Cardiac muscle cell (in vitro differentiated cells and primary cell): ENCODE measurements around the gene FOCAD. TPM values are rescaled to one million over a fixed set of nuclear protein-coding genes. Genes with fewer than 3 reads are reported as not detected.
A peak's percentile ranks its signal among the peaks of the same experiment; 100 is the strongest.

Source experiments
- DNase-seq, 2 donors: peaks; one replicate each; pipeline versions ENCODE4 v3.0.0 to v3.0.0-alpha.2; 2010 to 2017; ENCODE audit warnings: low read depth in 1 of 2, low spot score in 1 of 2
- H3K27ac ChIP-seq: fragments of 200-600 bp; sonication (generic); 2 replicates; pipeline ENCODE4 v1.5.1; 2016
- H3K27me3 ChIP-seq: fragments of 200-600 bp; sonication (generic); 2 replicates; pipeline ENCODE4 v1.6.0; 2016; ENCODE audit warnings: control low read depth
- H3K36me3 ChIP-seq: fragments of 200-600 bp; sonication (generic); 2 replicates; pipeline ENCODE4 v1.5.1; 2016; ENCODE audit warnings: control low read depth
- H3K4me1 ChIP-seq: fragments of 200-600 bp; sonication (generic); 2 replicates; pipeline ENCODE4 v1.8.1; 2017; ENCODE audit warnings: low read depth, mild to moderate bottlenecking, mixed run types
- H3K4me3 ChIP-seq: fragments of 200-600 bp; sonication (generic); 2 replicates; pipeline ENCODE4 v1.5.1; 2016; ENCODE audit warnings: mild to moderate bottlenecking
- H3K9me3 ChIP-seq: fragments of 200-600 bp; sonication (generic); 2 replicates; pipeline ENCODE4 v1.5.1; 2017; ENCODE audit warnings: low read depth, mild to moderate bottlenecking, control low read depth
- polyA plus RNA-seq: library from polyadenylated mRNA; unstranded; fragments of >200 nt; fragmentation: Nextera tagmentation; extraction: Ambion mirVana; gene quantifications from 2 replicates; pipeline ENCODE4 v1.2.1, GENCODE V29; 2016
- total RNA-seq: library from RNA; depleted of rRNA; stranded (reverse); fragments of >200 nt; gene quantifications from 2 replicates; pipeline ENCODE4 v1.2.3, GENCODE V29; 2016
- TF ChIP-seq, protein P1 (sequence below): IDR thresholded peaks from 2 replicates; pipeline ENCODE4 v1.5.1; 2012; ENCODE audit warnings: low read depth, mild to moderate bottlenecking, low read length

FOCAD gene
- total and polyA plus RNA-seq, 2 experiments from 2014 or later: 32.9 to 57.0 TPM

DNA sequence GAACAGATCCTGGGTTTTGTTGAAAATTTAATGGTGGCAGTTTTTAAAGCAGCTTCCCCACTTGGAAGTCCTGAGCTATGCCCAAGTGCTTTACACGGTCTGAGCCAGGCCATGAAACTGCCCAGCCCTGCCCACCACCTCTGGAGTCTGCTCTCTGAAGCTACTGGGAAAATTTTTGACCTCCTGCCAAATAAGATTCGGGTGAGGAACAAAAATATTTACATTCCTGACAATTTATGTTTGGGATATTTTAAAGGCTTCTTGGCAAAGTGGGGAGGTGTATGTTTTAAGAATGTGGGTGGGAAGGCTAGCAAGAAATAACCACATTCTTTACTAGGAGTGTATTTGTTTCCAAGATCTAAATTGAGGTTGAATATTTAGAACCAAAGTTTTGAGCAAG, 297.4 kb downstream of the FOCAD start:
- Histone ChIP-seq H3K4me1 (peaks cover 6% of the 10 kb centered on the region), H3K4me3 (no peak overlapping the region), H3K27me3 (no peaks in the 10 kb centered on the region), H3K36me3 (peaks cover 28% of the 10 kb centered on the region), H3K9me3 (no peaks in the 10 kb centered on the region), H3K27ac (no peak overlapping the region)
- TF ChIP-seq, protein P1, sequence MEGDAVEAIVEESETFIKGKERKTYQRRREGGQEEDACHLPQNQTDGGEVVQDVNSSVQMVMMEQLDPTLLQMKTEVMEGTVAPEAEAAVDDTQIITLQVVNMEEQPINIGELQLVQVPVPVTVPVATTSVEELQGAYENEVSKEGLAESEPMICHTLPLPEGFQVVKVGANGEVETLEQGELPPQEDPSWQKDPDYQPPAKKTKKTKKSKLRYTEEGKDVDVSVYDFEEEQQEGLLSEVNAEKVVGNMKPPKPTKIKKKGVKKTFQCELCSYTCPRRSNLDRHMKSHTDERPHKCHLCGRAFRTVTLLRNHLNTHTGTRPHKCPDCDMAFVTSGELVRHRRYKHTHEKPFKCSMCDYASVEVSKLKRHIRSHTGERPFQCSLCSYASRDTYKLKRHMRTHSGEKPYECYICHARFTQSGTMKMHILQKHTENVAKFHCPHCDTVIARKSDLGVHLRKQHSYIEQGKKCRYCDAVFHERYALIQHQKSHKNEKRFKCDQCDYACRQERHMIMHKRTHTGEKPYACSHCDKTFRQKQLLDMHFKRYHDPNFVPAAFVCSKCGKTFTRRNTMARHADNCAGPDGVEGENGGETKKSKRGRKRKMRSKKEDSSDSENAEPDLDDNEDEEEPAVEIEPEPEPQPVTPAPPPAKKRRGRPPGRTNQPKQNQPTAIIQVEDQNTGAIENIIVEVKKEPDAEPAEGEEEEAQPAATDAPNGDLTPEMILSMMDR: no peak
- peak in 1 of 2 donors; percentile 81 for DNase-seq

DNA sequence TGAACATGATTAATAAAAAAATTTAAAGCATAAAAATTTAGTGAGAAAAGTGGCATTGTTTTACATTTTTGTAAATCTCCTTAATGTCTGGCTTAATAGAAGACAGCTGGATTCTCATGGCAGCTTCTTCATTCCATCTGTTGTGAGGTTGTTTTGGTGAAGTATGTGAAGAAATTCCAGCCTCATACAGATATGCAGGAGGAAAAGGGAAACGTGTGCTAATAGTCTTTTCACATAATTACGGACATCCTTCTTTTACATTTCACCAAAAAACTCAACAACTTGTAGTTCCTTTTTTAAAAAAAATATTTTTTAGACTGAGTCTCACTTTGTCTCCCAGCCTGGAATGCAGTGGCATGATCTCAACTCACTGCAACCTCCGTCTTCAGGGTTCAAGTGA, 300.4 kb downstream of the FOCAD start:
- Histone ChIP-seq H3K4me1 (peaks cover 6% of the 10 kb centered on the region), H3K4me3 (no peak overlapping the region), H3K27me3 (no peaks in the 10 kb centered on the region), H3K9me3 (no peaks in the 10 kb centered on the region), H3K27ac (no peak overlapping the region), H3K36me3 (peaks cover 34% of the 10 kb centered on the region)
- peak in 1 of 2 donors; percentile 9 for DNase-seq
- TF ChIP-seq, protein P1: no peak

DNA sequence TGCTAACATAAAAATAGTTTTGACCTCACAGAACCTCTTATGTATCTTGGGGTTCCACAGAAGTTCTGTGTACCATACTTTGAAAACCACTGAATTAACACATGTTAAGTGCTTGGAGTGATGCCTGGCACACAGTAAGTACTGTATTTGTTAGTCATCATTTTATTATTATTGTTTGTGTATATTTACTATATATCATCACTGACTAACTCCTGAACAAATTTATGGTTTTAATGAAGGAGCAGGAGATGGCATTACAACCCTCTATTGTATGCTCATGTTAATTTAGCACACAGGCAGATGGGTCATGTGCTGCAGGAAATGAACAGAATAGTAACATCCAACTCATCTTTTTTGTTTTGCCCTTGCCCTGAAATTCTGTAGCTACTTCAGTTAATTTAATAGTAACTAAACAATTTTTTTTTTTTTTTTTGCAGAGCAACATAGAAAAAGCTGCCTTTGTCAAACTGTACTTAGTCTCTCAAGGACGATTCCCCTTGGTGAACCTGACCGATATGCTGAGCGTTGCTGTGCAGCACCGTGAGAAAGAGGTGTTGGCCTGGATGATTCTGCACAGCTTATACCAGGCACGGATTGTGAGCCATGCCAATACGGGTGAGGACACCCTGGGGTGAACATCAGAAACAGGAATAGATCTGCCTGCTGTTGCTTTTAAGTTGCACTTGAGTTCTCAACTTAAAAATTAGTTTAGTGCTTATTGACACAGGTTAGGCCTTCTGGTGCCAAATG, 302.0 kb downstream of the FOCAD start:
- Histone ChIP-seq H3K4me3 (no peak overlapping the region), H3K27ac (no peak overlapping the region), H3K4me1 (no peaks in the 10 kb centered on the region), H3K36me3 (peaks cover 44% of the 10 kb centered on the region), H3K27me3 (no peaks in the 10 kb centered on the region), H3K9me3 (no peaks in the 10 kb centered on the region)
- TF ChIP-seq, protein P1: no peak
- DNase-seq: no peak

DNA sequence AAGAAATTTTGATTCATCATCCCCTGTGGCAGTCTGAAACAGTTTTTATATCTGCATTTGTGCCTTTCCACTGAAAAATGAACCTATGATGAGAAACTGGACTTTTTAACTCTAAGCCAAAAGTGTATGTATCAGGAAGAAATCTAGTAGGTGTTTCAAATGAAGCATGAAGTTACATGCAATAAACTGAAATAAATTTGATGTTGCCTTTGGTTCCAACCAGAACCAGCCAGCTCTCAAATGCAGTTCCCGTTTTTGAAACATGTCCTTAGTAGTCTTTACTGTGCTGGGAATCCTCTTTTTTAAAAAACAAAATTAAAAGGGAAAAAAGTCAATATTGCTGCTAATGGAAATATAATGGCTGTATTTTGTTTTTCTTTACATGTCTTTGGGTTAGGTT, 303.5 kb downstream of the FOCAD start:
- TF ChIP-seq, protein P1: no peak
- H3K27me3 ChIP-seq: no peaks in the 10 kb centered on the region
- no peak overlapping the region for H3K27ac ChIP-seq
- H3K4me1 ChIP-seq: no peaks in the 10 kb centered on the region
- no peak for DNase-seq
- no peaks in the 10 kb centered on the region for H3K9me3 ChIP-seq
- H3K4me3 ChIP-seq: no peak overlapping the region
- H3K36me3 ChIP-seq: peaks cover 33% of the 10 kb centered on the region

DNA sequence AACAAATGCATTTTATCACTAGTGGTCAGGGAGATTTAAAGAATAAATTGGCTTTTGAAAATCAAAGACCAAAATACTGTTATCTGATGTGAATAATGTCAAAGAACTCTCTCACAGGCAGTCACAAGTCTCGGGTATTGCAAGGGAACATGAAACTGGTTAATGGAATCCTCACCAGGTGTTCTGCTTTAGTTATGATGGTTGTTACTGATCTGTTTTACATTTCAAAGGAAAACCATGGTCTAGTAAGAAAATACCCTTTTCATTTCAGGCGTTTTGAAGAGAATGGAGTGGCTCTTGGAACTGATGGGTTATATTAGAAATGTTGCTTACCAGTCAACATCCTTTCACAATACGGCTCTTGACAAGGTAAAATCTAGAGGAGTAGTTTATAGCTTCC, 304.0 kb downstream of the FOCAD start:
- Histone ChIP-seq H3K4me1 (no peaks in the 10 kb centered on the region), H3K4me3 (no peak overlapping the region), H3K36me3 (peaks cover 28% of the 10 kb centered on the region), H3K27ac (no peak overlapping the region), H3K27me3 (no peaks in the 10 kb centered on the region), H3K9me3 (no peaks in the 10 kb centered on the region)
- no peak for DNase-seq
- TF ChIP-seq, protein P1: no peak
